K562 (cell line): ENCODE measurements around the gene SUN5. TPM values are rescaled to one million over a fixed set of nuclear protein-coding genes. Genes with fewer than 3 reads are reported as not detected.

Experiments
- ATAC-seq: fragments of 200-7000 bp; cut with Tn5 transposase; 3 replicates; pipeline ENCODE4 v1.9.1; 2020; ENCODE audit warnings: moderate library complexity
- BruUV-seq: library from RNA; stranded (reverse); fragments of 400-500 nt; replicated peaks from 2 replicates; lab custom pipeline; 2021; lab: Mats Ljungman, UMichigan
- CTCF ChIA-PET: fragments of 300-600 bp; formaldehyde crosslinking; extraction: SDS; loops from one replicate; lab custom pipeline; 2021; ENCODE audit warnings: low intra/inter-chr PET ratio; lab: Yijun Ruan, JAX
- POLR2A ChIA-PET: fragments of 300-600, 350-650 bp; sonication (Branson Sonifier 250); formaldehyde crosslinking; extraction: SDS; loops from one replicate; lab custom pipeline; 2021; ENCODE audit warnings: antibody characterized with exemption, inconsistent platforms; lab: Yijun Ruan, JAX
- DNase-seq, 4 experiments: peaks; one replicate each; pipeline versions ENCODE4 v3.0.0 to v3.0.0-alpha.2; 2011 to 2018; ENCODE audit warnings: low spot score in 3 of 4, mixed read lengths in 3 of 4; ENCODE audit errors: extremely low read depth in 1 of 4
- FAIRE-seq: peaks from 2 replicates; lab custom pipeline; 2011; peaks lifted over from hg19 to GRCh38; lab: Jason Lieb, UNC
- H2AFZ ChIP-seq: 2 replicates; pipeline ENCODE4 v1.6.0; 2011; ENCODE audit warnings: low read depth, low read length, control low read depth, inconsistent platforms
- H3K27ac ChIP-seq: fragments of 200-600 bp; 3 replicates; pipeline ENCODE4 v1.8.0; 2011; ENCODE audit warnings: low read depth, mild to moderate bottlenecking, control low read depth, inconsistent platforms, low read length, moderate library complexity, mixed read lengths; ENCODE audit errors: extremely low read depth
- H3K27me3 ChIP-seq, 2 experiments: fragments of 300-600 bp in 1 of 2; 2 replicates in 1 of 2; 3 replicates in 1 of 2; pipeline versions ENCODE4 v1.6.0 to v1.8.0; 2011; ENCODE audit warnings: inconsistent platforms in 2 of 2, low read length in 2 of 2, mild to moderate bottlenecking in 1 of 2, mixed read lengths in 1 of 2, moderate library complexity in 1 of 2; ENCODE audit not compliant: control insufficient read depth in 2 of 2, insufficient read depth in 2 of 2
- H3K36me3 ChIP-seq: fragments of 300-600 bp; 3 replicates; pipeline ENCODE4 v1.8.0; 2011; ENCODE audit warnings: mild to moderate bottlenecking, low read length, inconsistent platforms; ENCODE audit not compliant: control insufficient read depth, insufficient read depth
- H3K4me1 ChIP-seq, 2 experiments: fragments of 200-600 bp in 1 of 2; replicated peaks in 1 of 2; 2 replicates in 1 of 2; 3 replicates in 1 of 2; pipeline versions ENCODE4 v1.5.1 to v1.8.0; 2011; ENCODE audit warnings: inconsistent platforms in 2 of 2, low read length in 2 of 2, mild to moderate bottlenecking in 1 of 2, mixed read lengths in 1 of 2, moderate library complexity in 1 of 2; ENCODE audit not compliant: control insufficient read depth in 2 of 2, insufficient read depth in 2 of 2
- H3K4me2 ChIP-seq: 2 replicates; pipeline ENCODE4 v1.6.1; 2011; ENCODE audit warnings: low read length, control low read depth, inconsistent platforms, mixed read lengths; ENCODE audit not compliant: insufficient read depth
- H3K4me3 ChIP-seq: fragments of 200-600 bp; sonication (generic), shearing (Covaris generic); 2 replicates; pipeline ENCODE4 v1.5.1; 2016; ENCODE audit warnings: control low read depth, inconsistent platforms
- H3K79me2 ChIP-seq: fragments of 200-600 bp; 3 replicates; pipeline ENCODE4 v1.8.0; 2011; ENCODE audit warnings: low read length, inconsistent platforms; ENCODE audit not compliant: control insufficient read depth, insufficient read depth
- H3K9ac ChIP-seq, 2 experiments: 2 replicates each; pipeline versions ENCODE4 v1.6.0 to v1.6.1; 2011; ENCODE audit warnings: low read depth in 2 of 2, low read length in 2 of 2, control low read depth in 1 of 2, inconsistent platforms in 1 of 2, mild to moderate bottlenecking in 1 of 2, mixed read lengths in 1 of 2; ENCODE audit not compliant: insufficient read depth in 1 of 2
- H3K9me1 ChIP-seq: one replicate; pipeline ENCODE4 v1.6.0; 2011; ENCODE audit warnings: inconsistent platforms, mild to moderate bottlenecking, low read length, moderate library complexity; ENCODE audit not compliant: control insufficient read depth, insufficient read depth
- H3K9me3 ChIP-seq: replicated peaks from 2 replicates; pipeline ENCODE4 v1.5.1; 2011; ENCODE audit warnings: low read depth, low read length, inconsistent platforms; ENCODE audit not compliant: control insufficient read depth, insufficient read depth
- H4K20me1 ChIP-seq: replicated peaks from 2 replicates; pipeline ENCODE4 v1.6.1; 2011; ENCODE audit warnings: low read length, inconsistent platforms, mixed read lengths; ENCODE audit not compliant: control insufficient read depth, insufficient read depth
- ARID1B ChIP-seq: fragments of 450-650 bp; IDR thresholded peaks from 2 replicates; pipeline ENCODE4 v1.6.1; 2016; ENCODE audit warnings: antibody characterized with exemption, mild to moderate bottlenecking, inconsistent platforms
- CHD2 ChIP-seq: IDR thresholded peaks from 2 replicates; pipeline ENCODE4 v1.6.1; 2011; ENCODE audit warnings: low read depth, low read length
- PHF8 ChIP-seq: fragments of 200-600 bp; sonication (generic); IDR thresholded peaks from 2 replicates; pipeline ENCODE4 v1.6.1; 2012; ENCODE audit warnings: mixed run types, mild to moderate bottlenecking, inconsistent platforms, low read length, moderate library complexity, borderline replicate concordance
- SMARCB1 ChIP-seq: IDR thresholded peaks from 2 replicates; pipeline ENCODE4 v1.6.1; 2011; ENCODE audit warnings: improper control_type of control experiment, low read depth; ENCODE audit not compliant: insufficient read length
- TSHZ1 ChIP-seq: fragments of 250-450 bp; sonication (Bioruptor Pico); IDR thresholded peaks from 2 replicates; pipeline ENCODE4 v1.4.0; 2020; ENCODE audit warnings: mild to moderate bottlenecking, moderate library complexity
- ZNF589 ChIP-seq: fragments of 200-800 bp; sonication (Bioruptor generic); IDR thresholded peaks from 2 replicates; pipeline ENCODE4 v1.6.1; 2016; ENCODE audit warnings: low read depth, missing genetic modification characterization, missing compliant biosample characterization
- in situ Hi-C: fragments of 300-500 bp; cut with MboI; formaldehyde crosslinking; loops from 4 replicates; pipeline ENCODE4 v1.15.0; 2018; ENCODE audit warnings: inconsistent platforms, mixed read lengths
- intact Hi-C: fragments of 100-400 bp; cut with micrococcal nuclease; formaldehyde crosslinking; loops from 2 replicates; pipeline ENCODE4 v1.14.2; 2022
- polyA plus RNA-seq, 8 experiments: library from polyadenylated mRNA; depleted of rRNA in 4 of 8; stranded (reverse) in 5 of 8; unstranded in 3 of 8; fragments of >200 nt; fragmentation: Nextera tagmentation in 2 of 8; fragmentation: Illumina TruSeq in 1 of 8; extraction: Ambion mirVana in 2 of 8; extraction: Trizol in 1 of 8; gene quantifications; 2 replicates each; pipeline versions ENCODE4 v1.2.1 to v1.2.3, GENCODE V29; 2011 to 2014; ENCODE audit warnings: inconsistent platforms in 1 of 8, missing spikeins in 1 of 8
- total RNA-seq, 7 experiments: library from RNA; depleted of rRNA in 6 of 7; stranded (reverse); fragments of >200 nt in 6 of 7; fragmentation: Illumina TruSeq in 2 of 7; extraction: Trizol in 2 of 7; gene quantifications; 2 replicates each; pipeline versions ENCODE4 v1.2.1 to v1.2.3, GENCODE V29; 2011 to 2021; ENCODE audit warnings: low replicate concordance in 1 of 7
- TF ChIP-seq, protein P1 (sequence below): fragments of 450-650 bp; IDR thresholded peaks from 2 replicates; pipeline ENCODE4 v1.6.1; 2016; ENCODE audit warnings: missing biosample characterization, missing genetic modification characterization

The SUN5 gene
- total and polyA plus RNA-seq, 9 of the 15 experiments (the other 6 are each of a cell fraction or from before 2014, with no cell fraction given): not detected

- BruUV-seq: no TSS peak
- no peak overlapping the region for H3K27ac ChIP-seq
- H3K4me3 ChIP-seq: no peak overlapping the region
- H3K36me3 ChIP-seq: no peaks in the 10 kb centered on the region
- CTCF ChIA-PET: no interaction called here
- no peaks in the 10 kb centered on the region for H3K79me2 ChIP-seq
- intact Hi-C loops: no loop called here
- DNase-seq (no peak), ATAC-seq (no peak), FAIRE-seq (no peak)
- H3K9me1 ChIP-seq: no peaks in the 10 kb centered on the region
- peaks cover 0 to 7% of the 10 kb centered on the region in 2 experiments; a peak in 1 of 5 replicates for H3K4me1 ChIP-seq
- no peak overlapping the region for H3K9ac ChIP-seq
- in situ Hi-C loops: no loop called here
- no peak overlapping the region for H3K4me2 ChIP-seq
- H3K27me3 ChIP-seq: peaks cover 11 to 29% of the 10 kb centered on the region in 2 experiments; a peak in 4 of 5 replicates
- H4K20me1 ChIP-seq: peaks cover 7% of the 10 kb centered on the region; the same call in 1 of the 2 replicates
- TF ChIP-seq PHF8 (no peak), ARID1B (no peak), SMARCB1 (no peak), ZNF589 (no peak), CHD2 (no peak), TSHZ1 (CRISPR knock-in tag) (no peak)
- TF ChIP-seq, protein P1, sequence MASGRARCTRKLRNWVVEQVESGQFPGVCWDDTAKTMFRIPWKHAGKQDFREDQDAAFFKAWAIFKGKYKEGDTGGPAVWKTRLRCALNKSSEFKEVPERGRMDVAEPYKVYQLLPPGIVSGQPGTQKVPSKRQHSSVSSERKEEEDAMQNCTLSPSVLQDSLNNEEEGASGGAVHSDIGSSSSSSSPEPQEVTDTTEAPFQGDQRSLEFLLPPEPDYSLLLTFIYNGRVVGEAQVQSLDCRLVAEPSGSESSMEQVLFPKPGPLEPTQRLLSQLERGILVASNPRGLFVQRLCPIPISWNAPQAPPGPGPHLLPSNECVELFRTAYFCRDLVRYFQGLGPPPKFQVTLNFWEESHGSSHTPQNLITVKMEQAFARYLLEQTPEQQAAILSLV (tag): no peak
- no peak overlapping the region for H2AFZ ChIP-seq
- H3K9me3 ChIP-seq: no peaks in the 10 kb centered on the region; the same call in 1 of the 2 replicates
- POLR2A ChIA-PET: interaction anchor here (1.0 kb wide), 1 partner anchor 12 kb away, joined by 3 read pairs; no protein-coding TSS in a partner anchor
Measured at GRCh38 chr20:32958574-32958973, 45.7 kb downstream of the SUN5 start.
